HG03064 (cell line): ENCODE data around the gene CCDC127.
"Not testable (repeated sequence)": the region's sequence is repeated elsewhere in the genome, so short reads cannot be mapped to it uniquely, and the experiment has no call there.

Source experiments
- ATAC-seq: cut with Tn5 transposase; IDR thresholded peaks from one replicate; pipeline ENCODE4 v1.9.1; 2021; ENCODE audit warnings: low read depth; ENCODE audit not compliant: unreplicated experiment

The CCDC127 gene, protein sequence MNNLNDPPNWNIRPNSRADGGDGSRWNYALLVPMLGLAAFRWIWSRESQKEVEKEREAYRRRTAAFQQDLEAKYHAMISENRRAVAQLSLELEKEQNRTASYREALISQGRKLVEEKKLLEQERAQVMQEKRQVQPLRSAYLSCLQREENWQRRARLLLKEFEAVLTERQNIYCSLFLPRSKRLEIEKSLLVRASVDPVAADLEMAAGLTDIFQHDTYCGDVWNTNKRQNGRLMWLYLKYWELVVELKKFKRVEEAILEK

DNA sequence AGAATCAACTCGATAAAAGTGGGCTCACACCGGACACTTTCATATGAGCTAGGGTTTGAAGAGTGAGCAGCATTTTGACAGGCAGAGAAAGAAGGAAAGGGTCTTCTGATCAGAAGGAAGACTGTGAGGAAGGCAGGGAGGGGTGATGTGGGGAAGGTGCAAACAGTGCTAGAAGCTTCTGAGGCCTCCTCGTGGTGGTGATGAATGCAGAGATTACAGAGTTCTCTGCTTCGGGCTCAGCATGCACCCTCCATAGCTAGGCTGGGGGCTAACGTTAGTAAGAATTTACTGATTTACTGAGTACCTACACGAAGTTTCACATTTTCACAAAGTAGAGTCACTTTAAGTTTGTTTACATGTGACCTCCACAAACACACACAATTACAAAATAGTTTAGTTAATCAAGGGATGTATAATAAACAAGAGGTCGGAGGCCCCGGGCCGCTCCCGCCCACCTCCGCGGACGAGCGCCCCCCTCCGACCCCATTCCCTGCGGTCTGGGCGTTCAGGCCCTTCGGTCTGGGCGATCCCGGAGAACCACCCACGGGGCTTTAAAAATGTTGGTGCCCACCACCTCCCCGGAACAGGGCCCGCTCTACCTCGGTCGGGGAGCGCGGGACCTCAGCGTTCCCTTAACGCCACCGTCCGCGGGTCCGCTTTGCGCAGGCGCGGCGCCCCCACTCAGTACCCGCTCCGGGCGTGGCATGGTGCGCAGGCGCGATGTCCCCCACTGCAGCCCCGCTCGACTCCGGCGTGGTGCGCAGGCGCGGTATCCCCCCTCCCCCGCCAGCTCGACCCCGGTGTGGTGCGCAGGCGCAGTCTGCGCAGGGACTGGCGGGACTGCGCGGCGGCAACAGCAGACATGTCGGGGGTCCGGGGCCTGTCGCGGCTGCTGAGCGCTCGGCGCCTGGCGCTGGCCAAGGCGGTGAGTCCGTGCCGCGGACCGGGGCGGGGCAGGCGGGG lies at the start of gene CCDC127, which contains the start of gene SDHA:
TSS of gene CCDC127 (minus strand) at position 660 of the 963 bp plus-strand sequence. CDS start 1,304 bp downstream, outside the sequence.
TSS of gene SDHA (plus strand) at position 827 of the 963 bp plus-strand sequence. CDS start at position 863, 36 bp downstream.
- peak; percentile 65 for ATAC-seq

DNA sequence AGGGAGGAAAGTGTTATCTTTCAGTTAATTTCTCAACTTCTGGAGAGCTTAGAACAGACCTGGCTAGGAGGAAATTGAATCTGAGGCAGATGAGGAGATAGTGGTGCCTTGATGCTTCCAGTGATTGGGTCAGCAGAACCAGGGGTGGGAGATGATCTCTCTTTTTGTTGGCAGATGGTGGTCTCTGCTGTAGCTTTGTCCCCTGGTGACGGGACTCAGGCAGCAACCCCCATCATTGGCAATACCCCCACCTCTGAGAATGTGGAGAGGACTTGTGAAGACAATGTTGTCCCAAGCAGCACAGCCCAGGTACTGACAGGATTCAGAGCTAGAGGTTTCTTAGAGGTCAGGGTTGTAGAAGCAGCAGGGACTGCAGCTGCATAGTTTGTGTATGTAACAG lies 49.8 kb upstream of the CCDC127 start:
- no peak for ATAC-seq

DNA sequence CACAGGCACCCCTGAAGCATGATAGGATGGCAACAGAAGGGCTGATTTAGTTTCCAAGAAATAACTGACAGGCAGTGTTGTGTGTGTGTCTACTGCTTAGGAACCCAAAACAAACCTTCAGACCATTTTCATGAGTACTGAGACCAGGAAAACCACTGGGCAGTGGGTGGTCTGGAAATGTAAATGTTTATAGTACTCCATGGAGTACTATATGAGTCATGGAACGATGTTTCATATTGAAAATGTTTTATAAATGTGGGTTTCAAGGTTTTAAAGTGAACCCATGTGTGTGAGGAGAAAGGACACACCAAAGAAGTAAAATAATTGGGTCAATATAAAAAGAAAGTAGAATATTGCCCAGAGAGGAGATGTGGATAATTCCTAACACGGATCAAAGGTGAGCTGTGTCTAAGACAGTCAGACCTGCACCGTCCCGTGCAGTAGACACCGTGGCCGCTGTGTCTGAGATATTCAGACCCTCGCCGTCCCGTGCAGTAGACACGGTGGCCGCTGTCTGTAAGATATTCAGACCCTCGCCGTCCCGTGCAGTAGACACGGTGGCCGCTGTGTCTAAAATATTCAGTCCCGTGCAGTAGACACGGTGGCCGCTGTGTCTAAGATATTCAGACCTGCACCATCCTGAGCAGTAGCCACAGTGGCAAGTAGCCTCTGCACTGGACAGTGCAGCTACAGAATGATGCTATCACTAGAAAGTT lies 48.5 kb upstream of the CCDC127 start:
- ATAC-seq, result not testable (repeated sequence)

DNA sequence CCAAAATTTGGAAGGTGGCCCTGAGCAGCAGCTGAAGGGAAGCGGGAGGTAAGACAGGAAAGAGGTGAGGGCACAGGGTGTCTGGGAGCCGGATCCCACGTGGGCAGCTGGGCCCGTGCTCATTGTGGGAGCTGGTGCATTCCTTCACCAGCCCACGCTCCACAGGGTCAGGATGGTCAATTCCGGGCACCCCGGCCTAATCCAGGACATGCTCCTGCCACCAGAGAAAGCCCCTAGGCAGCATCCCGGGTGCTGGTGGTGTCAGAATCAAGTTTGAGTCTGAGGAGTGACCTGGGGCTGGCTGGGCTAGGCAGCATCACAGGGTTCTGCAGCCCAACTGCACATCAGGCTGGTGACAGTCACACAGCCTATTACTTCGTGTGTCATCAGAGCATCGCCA lies 46.4 kb upstream of the CCDC127 start:
- no peak for ATAC-seq

DNA sequence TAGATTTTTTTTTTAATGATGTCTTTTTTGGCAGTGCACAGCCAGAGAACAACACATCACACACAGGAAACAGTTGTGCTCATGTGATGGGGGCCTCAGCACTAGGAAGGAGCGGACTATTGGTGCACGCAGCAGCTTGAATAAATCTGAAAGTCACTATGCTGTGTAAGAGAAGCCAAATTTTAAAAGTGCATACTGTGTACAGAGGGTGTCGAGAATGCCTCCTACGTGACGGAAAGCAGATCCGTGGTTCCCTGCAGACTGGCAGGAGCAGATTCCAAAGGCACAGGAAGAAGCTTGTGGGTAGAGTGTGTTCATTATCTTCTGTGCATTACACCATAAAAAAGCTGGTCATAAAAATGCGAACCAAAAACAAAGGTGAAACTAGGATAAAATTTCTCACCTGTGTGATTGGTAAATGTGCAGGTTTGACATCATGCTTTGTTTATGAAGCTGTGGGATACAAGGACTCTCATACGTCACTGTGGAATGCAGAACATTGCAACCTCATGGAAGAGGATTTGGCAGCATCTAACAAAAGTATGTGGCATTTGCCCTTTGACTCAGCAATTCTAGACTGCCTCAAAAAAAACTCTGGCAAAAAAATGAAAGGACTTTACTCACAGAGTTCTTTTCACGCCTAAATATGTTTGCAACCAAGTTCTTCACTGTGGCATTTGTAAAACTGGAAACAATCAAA lies 45.5 kb upstream of the CCDC127 start:
- not testable (repeated sequence) for ATAC-seq

DNA sequence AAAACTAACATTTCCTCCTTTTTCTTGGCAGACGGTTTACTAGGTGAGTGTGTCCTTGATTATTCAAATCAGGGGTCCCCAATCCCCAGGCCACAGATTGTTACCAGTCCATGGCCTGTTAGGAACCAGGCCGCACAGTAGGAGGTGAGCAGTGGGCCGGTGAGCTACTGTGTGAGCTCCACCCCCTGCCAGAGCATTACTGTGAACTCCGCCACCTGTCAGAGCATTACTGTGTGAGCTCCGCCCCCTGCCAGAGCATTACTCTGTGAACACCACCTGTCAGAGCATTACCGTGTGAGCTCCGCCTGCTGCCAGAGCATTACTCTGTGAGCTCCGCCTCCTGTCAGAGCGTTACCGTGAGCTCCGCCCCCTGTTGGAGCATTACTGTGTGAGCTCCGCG lies 39.2 kb upstream of the CCDC127 start:
- no peak for ATAC-seq

DNA sequence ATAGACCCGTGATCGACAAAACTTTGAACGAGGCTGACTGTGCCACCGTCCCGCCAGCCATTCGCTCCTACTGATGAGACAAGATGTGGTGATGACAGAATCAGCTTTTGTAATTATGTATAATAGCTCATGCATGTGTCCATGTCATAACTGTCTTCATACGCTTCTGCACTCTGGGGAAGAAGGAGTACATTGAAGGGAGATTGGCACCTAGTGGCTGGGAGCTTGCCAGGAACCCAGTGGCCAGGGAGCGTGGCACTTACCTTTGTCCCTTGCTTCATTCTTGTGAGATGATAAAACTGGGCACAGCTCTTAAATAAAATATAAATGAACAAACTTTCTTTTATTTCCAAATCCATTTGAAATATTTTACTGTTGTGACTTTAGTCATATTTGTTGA lies 38.4 kb upstream of the CCDC127 start:
- not testable (repeated sequence) for ATAC-seq

DNA sequence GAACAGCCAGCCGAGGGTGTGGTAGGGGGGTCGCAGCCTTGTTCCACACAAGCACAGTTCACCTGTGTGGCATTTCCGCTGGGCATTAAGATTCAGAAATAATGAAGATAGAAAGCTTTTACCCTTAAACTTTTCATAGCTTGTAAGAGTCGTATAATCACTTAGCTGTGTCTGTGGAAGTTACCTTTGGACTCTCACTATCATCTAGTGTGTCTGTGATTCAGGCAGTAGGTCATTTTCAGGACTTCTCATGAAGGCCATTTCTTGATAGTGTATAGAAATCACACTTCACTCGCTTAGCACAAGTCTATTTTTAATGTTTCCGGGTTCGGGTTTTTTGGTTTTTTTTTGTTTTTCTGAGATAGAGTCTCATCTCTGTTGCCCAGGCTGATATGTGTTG lies 37.2 kb upstream of the CCDC127 start:
- not testable (repeated sequence) for ATAC-seq

DNA sequence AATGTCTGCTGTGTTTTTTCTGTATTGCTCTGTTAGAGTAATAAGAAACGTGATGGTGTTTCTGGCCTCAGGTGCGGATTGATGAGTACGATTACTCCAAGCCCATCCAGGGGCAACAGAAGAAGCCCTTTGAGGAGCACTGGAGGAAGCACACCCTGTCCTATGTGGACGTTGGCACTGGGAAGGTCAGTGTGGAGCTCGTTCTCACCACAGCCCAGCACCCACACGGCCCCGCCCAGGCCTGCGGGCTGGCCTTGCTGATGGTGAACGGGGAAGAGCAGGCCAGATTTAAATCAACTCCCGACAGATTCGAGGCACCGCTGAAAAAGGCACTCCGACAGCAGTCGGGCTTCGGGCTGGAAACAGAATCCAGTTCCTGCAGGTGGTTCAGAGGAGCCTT lies 36.4 kb upstream of the CCDC127 start:
- ATAC-seq, result not testable (repeated sequence)

DNA sequence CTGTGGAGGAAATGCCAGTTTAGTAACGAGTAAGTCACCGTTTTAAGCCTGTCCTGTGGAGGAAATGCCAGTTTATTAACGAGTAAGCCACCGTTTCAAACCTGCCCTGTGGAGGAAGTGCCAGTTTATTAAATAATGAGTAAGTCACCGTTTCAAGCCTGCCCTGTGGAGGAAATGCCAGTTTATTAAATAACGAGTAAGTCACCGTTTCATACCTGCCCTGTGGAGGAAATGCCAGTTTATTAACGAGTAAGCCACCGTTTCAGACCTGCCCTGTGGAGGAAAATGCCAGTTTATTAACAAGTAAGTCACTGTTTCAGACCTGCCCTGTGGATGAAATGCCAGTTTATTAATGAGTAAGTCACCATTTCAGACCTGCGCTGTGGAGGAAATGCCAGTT lies 34.6 kb upstream of the CCDC127 start:
- no peak for ATAC-seq

DNA sequence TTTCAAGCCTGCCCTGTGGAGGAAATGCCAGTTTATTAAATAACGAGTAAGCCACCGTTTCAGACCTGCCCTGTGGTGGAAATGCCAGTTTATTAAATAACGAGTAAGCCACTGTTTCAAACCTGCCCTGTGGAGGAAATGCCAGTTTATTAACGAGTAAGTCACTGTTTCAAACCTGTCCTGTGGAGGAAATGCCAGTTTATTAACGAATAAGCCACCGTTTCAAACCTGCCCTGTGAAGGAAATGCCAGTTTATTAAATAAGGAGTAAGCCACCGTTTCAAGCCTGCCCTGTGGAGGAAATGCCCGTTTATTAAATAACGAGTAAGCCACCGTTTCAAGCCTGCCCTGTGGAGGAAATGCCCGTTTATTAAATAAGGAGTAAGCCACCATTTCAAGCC lies 34.0 kb upstream of the CCDC127 start:
- ATAC-seq, result not testable (repeated sequence)

DNA sequence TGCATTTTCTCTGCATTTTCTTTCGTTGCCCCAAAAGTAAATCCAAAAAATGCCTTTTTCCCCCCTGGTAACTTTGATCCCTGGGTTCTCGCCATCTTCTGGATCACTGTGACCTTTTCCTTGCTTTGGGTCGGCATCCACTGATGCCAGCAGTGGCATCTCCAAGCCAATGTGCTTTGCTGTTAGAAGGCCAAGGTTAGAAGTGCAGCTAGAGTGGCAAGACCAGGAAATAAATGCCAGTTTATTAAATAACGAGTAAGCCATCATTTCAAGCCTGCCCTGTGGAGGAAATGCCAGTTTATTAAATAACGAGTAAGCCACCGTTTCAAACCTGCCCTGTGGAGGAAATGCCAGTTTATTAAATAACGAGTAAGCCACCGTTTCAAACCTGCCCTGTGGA lies 33.6 kb upstream of the CCDC127 start:
- ATAC-seq, result not testable (repeated sequence)

DNA sequence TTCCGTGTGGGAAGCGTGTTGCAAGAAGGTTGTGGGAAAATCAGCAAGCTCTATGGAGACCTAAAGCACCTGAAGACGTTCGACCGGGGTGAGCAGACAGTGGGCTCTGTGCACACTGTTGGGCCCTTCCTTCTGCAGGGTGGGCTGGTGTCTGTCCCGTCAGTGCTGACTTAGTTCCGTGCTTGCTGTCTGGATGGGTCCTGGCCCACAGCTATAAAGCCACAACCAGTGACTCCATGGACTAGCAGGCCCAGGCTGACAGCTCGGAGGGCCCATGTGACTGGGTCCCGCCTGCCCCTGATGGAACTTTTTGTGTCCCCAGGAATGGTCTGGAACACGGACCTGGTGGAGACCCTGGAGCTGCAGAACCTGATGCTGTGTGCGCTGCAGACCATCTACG lies 33.1 kb upstream of the CCDC127 start:
- not testable (repeated sequence) for ATAC-seq

DNA sequence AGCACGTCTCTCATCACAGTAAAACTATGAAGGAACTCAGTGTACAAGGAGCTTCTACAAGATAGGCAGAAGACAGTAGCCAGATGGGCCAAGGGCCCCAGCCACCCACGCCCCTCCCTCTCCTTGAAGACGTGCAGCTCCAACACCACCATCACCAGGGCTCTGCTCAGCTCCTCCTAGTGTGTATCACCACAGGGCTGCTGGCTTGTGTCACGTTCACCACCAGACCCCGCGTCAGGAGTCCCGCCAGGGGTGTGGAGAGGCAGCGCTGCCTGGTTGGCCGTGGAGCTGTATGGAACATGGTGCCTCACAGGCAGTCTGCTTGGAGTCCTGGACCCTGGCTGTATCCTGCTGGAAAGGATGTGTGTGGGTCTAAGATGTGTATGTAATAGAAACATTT lies 32.4 kb upstream of the CCDC127 start:
- not testable (repeated sequence) for ATAC-seq

DNA sequence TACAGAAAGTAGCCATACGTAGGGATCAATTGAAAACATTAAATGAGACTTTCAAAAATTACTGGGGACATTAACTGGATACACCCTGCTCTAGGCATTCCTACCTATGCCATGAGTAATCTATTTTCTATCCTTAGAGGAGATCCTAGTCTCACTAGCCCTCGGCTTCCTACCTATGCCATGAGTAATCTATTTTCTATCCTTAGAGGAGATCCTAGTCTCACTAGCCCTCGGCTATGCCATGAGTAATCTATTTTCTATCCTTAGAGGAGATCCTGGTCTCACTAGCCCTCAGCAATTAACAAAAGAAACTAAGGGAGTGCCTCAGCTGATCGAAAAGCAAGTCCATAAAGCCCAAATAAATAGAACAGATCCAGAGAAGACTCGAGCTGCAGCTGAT lies 27.8 kb upstream of the CCDC127 start:
- not testable (repeated sequence) for ATAC-seq

DNA sequence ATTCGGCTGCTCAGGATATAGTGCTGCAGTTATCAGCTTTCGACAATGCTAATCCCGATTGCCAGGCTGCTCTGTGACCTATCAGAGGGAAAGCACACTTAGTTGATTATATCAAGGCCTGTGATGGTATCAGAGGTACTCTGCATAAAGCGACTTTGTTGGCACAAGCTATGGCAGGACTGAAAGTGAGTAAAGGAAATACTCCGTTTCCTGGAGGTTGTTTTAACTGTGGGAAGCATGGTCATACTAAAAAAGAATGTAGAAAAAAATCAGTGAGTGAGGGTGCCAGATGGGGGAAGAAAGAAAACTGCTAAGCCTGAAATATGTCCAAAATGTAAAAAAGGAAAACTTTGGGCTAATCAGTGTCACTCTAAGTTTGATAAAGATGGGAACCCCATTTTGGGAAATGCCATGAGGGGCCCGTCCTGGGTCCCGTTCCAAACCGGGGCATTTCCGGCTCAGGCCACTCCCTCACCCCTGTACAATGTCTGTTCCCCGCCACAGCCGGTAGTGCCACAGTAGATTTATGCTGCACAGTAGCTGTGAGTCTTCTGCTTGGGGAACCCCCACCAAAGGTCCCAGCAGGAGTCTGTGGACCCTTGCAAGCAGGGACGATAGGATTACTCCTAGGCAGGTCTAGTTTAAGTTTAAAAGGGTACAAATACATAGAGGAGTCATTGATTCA lies 25.9 kb upstream of the CCDC127 start:
- ATAC-seq, result not testable (repeated sequence)

DNA sequence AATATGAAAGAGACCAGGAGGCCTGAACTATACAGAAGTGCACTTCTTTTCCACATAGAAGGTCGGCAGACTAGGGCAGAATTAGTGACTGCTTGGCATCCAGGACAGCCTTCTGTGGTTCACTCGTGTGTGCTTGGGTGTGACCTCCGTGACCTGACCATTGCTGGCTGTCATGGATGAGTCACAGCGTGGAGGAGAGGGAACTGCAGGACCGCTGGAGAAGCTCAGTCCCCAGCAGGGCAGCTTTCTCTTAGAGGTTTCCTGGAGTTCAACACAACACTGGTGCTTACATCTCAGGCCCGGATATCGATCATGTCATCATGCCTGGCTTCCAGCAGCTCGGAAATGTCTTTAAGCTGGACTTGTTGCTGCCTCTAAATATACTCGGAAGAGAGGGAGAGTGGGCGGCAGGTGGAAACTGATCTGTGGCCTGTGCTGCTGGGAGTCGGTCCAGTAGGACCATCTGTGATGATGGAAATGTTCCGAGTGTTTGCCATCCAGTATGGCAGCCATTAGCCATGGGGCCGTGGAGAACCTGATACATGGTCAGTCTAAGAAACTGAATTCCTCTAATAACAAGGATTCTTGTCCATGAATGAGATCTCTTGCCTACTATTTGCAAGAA lies 23.2 kb upstream of the CCDC127 start:
- ATAC-seq, result not testable (repeated sequence)

DNA sequence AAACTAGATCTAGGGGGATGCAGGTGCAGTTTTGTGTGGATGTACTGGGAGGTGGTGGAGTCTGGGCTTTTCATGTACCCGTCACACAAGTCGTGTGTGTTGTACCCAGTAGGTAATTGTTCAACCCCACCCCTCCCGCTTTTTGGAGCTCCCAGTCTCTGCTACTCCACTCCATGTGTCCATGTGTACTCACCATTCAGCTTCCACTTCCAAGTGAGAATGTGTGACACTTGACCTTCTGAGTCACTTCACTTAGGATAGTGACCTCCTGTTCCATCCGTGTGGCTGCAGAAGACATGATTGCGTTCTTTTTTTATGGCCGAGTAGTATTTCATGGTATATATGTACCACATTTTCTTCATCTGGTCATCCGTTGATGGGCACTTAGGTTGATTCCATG lies 22.6 kb upstream of the CCDC127 start:
- ATAC-seq, result not testable (repeated sequence)

DNA sequence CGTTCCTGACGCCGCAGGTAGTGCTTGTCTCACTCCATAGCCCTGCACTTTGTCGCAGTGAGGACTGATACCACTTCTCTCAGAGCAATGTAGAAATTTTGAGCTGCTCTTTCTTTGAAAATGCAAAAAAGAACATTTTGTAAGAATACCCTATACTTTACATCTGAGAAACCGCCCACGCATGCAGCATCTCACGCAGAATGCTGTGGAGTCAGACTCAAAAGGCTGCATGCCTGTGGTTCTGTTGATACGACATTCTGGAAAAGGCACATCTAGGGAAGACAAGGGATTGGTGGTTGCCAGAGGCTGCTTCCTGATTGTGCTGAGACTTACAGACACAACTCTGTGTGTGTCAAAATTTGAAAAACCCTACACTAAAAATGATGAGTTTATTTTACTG lies 20.0 kb upstream of the CCDC127 start:
- not testable (repeated sequence) for ATAC-seq
